HepG2 (cell line): ENCODE results near the gene ME3. TPM values are rescaled to one million over a fixed set of nuclear protein-coding genes. Genes with fewer than 3 reads are reported as not detected.

Source experiments
- CEBPG ChIP-seq: IDR thresholded peaks from 2 replicates; pipeline ENCODE4 v1.6.1; 2016
- CENPX ChIP-seq: sonication (generic); formaldehyde crosslinking; IDR thresholded peaks from 2 replicates; pipeline ENCODE4 v1.9.0; 2021; ENCODE audit warnings: mild to moderate bottlenecking, missing genetic modification reagents, moderate library complexity
- EHMT2 ChIP-seq: fragments of 200-600 bp; sonication (generic); IDR thresholded peaks from 2 replicates; pipeline ENCODE4 v1.7.0; 2017; ENCODE audit warnings: antibody characterized with exemption, low read depth, low read length, borderline replicate concordance
- ETV5 ChIP-seq: IDR thresholded peaks from 2 replicates; pipeline ENCODE4 v1.6.1; 2018; ENCODE audit warnings: missing biosample characterization, missing genetic modification reagents, inconsistent platforms, borderline replicate concordance
- KMT2A ChIP-seq: sonication (generic); formaldehyde crosslinking; IDR thresholded peaks from 2 replicates; pipeline ENCODE4 v1.4.0; 2020; ENCODE audit warnings: missing genetic modification reagents
- MZF1 ChIP-seq: sonication (generic); formaldehyde crosslinking; IDR thresholded peaks from 2 replicates; pipeline ENCODE4 v1.8.1; 2023; ENCODE audit warnings: mild to moderate bottlenecking, missing genetic modification reagents, borderline replicate concordance
- RAD21 ChIP-seq: fragments of 450-650 bp; formaldehyde crosslinking; IDR thresholded peaks from 2 replicates; pipeline ENCODE4 v1.5.0; 2020; ENCODE audit warnings: mild to moderate bottlenecking
- SOX13 ChIP-seq, 3 experiments: fragments of 450-650 bp in 1 of 3; sonication (generic) in 1 of 3; formaldehyde crosslinking in 1 of 3; IDR thresholded peaks in 2 of 3; conservative IDR thresholded peaks in 1 of 3; 2 replicates each; pipeline versions ENCODE4 v1.5.0 to v1.6.1; 2016 to 2020; ENCODE audit warnings: antibody characterized with exemption in 1 of 3, mild to moderate bottlenecking in 1 of 3, missing compliant biosample characterization in 1 of 3, missing genetic modification reagents in 1 of 3, moderate library complexity in 1 of 3
- STAG1 ChIP-seq: sonication (generic); formaldehyde crosslinking; IDR thresholded peaks from 2 replicates; pipeline ENCODE4 v1.4.0; 2020; ENCODE audit warnings: missing genetic modification reagents
- TBX2 ChIP-seq: sonication (generic); formaldehyde crosslinking; IDR thresholded peaks from 2 replicates; pipeline ENCODE4 v1.5.0; 2020; ENCODE audit warnings: missing genetic modification reagents, mild to moderate bottlenecking, borderline replicate concordance
- TCF7 ChIP-seq: sonication (generic); IDR thresholded peaks from 2 replicates; pipeline ENCODE4 v1.6.1; 2016; ENCODE audit warnings: antibody characterized with exemption, low read depth
- ZNF513 ChIP-seq: sonication (generic); formaldehyde crosslinking; conservative IDR thresholded peaks from 2 replicates; pipeline ENCODE4 v1.5.0; 2020; ENCODE audit warnings: missing genetic modification reagents
- ZNF772 ChIP-seq: sonication (generic); formaldehyde crosslinking; IDR thresholded peaks from 2 replicates; pipeline ENCODE4 v1.5.0; 2020; ENCODE audit warnings: mild to moderate bottlenecking, missing genetic modification reagents
- ZNF800 ChIP-seq: sonication (generic); formaldehyde crosslinking; IDR thresholded peaks from 2 replicates; pipeline ENCODE4 v1.4.0; 2020; ENCODE audit warnings: missing genetic modification reagents
- ZNF879 ChIP-seq: sonication (generic); formaldehyde crosslinking; IDR thresholded peaks from 2 replicates; pipeline ENCODE4 v1.8.1; 2023; ENCODE audit warnings: missing genetic modification reagents
- polyA plus RNA-seq, 8 experiments: library from polyadenylated mRNA; depleted of rRNA in 3 of 8; stranded (reverse) in 7 of 8; unstranded in 1 of 8; fragments of >200 nt; fragmentation: Illumina TruSeq in 4 of 8; extraction: Trizol in 4 of 8; gene quantifications; 2 replicates each; pipeline versions ENCODE4 v1.2.1 to v1.2.3, GENCODE V29; 2011 to 2016; ENCODE audit warnings: low read depth in 4 of 8, missing spikeins in 1 of 8, mixed read lengths in 1 of 8; ENCODE audit not compliant: insufficient read depth in 1 of 8
- total RNA-seq, 5 experiments: library from RNA; depleted of rRNA; stranded (reverse); fragments of >200 nt; fragmentation: Illumina TruSeq; extraction: Trizol; gene quantifications; 2 replicates each; pipeline ENCODE4 v1.2.3, GENCODE V29; 2016; ENCODE audit warnings: low read depth in 1 of 5

The ME3 gene
- total and polyA plus RNA-seq, 2 of the 13 experiments (the other 11 are each of a cell fraction or from before 2014, with no cell fraction given), result not detected

DNA sequence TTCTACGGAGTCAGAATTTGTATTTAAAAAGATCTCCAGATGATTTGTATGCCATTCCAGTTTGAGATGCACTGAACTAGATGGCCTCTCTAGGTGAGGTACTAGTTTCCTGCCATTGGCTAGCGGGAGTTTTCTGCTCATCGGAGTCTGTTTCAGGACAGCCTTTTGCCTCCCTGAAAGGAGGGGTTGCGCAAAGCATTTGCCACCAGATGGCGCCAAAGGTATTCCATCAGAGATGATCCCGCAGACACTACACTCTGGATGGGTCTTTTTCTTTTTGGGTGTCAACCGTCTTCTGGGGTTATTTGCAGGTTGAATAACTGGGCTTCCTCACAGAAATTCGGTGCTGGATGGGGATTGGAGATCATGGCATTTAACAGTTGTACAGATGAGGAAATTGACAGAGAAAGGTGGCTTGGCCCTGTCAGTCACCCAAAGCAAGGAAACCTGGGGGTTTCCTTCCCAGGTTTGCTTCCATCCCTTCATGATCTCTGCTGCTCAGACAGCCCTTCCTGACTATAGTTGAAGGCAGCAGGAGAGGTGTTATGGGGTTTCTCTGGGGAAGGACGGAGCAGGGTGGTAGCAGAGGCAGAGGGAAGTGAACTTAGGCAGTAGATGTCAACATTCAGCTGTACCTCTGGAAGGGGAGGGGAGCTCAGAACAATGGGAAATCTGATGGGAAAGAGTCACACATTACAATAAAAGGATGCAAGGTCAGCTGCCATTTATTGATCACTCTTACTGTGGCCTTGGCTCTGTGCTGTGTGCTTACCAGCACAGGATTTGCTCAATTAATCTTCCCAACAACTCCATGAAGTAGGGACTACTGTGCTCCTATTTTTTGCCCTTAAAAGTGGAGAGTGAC is 216.1 kb downstream of the ME3 start (continued):
- TF ChIP-seq SOX13 (IDR thresholded peaks at IDR 0.05) (no peak), SOX13 (CRISPR knock-in tag; conservative IDR thresholded peaks at IDR 0.05 in 1 of 2, IDR thresholded peaks at IDR 0.05 in 1 of 2) (peak in 1 of 2 experiments; percentile 72; a peak in 2 of 4 replicates), ZNF513 (no peak), RAD21 (CRISPR knock-in tag) (peak; percentile 86), MZF1 (CRISPR knock-in tag) (no peak), ETV5 (no peak), TBX2 (CRISPR knock-in tag) (0 out of 2 replicates have a peak, but pooled peaks have one; percentile 20), TCF7 (no peak), CENPX (CRISPR knock-in tag) (no peak), ZNF879 (CRISPR knock-in tag) (no peak), KMT2A (CRISPR knock-in tag) (no peak), EHMT2 (no peak), ZNF772 (CRISPR knock-in tag) (0 out of 2 replicates have a peak, but pooled peaks have one; percentile 28), STAG1 (CRISPR knock-in tag) (peak; percentile 96), ZNF800 (CRISPR knock-in tag) (no peak), CEBPG (CRISPR knock-in tag) (peak; percentile 85)
